NT2/D1 (cell line): ENCODE results near the gene CDC25C.

Source experiments
- SUZ12 ChIP-seq: IDR thresholded peaks from 2 replicates; pipeline ENCODE4 v1.6.1; 2011; ENCODE audit not compliant: insufficient read length, insufficient read depth; ENCODE audit errors: extremely low read depth
- YY1 ChIP-seq: IDR thresholded peaks from 2 replicates; pipeline ENCODE4 v1.6.1; 2011; ENCODE audit not compliant: insufficient read length, insufficient read depth
- ZNF274 ChIP-seq: IDR thresholded peaks from 2 replicates; pipeline ENCODE4 v1.6.1; 2011; ENCODE audit warnings: mild to moderate bottlenecking, low read depth, low read length

GRCh38 chr5:138352722-138353559 is 21.3 kb upstream of the CDC25C start:
- TF ChIP-seq ZNF274 = no peak
- TF ChIP-seq YY1 = no peak
- no peak for TF ChIP-seq SUZ12
